GM18861 (cell line): Measurements from ENCODE around the gene CR1.
"Not testable (repeated sequence)": the region's sequence is repeated elsewhere in the genome, so short reads cannot be mapped to it uniquely, and the experiment has no call there.

ENCODE experiments used
- ATAC-seq: cut with Tn5 transposase; IDR thresholded peaks from one replicate; pipeline ENCODE4 v1.9.1; 2021; ENCODE audit not compliant: unreplicated experiment

The CR1 gene

GRCh38 chr1:207495801-207496792 is at the start of gene CR1:
Gene CR1, plus strand, starts transcription at chr1:207496157. Its CDS starts 111 bp downstream, at chr1:207496268.
- ATAC-seq, result peak; percentile 34

- ATAC-seq, result no peak
Measured at GRCh38 chr1:207453710-207454045, 42.3 kb upstream of the CR1 start.

DNA sequence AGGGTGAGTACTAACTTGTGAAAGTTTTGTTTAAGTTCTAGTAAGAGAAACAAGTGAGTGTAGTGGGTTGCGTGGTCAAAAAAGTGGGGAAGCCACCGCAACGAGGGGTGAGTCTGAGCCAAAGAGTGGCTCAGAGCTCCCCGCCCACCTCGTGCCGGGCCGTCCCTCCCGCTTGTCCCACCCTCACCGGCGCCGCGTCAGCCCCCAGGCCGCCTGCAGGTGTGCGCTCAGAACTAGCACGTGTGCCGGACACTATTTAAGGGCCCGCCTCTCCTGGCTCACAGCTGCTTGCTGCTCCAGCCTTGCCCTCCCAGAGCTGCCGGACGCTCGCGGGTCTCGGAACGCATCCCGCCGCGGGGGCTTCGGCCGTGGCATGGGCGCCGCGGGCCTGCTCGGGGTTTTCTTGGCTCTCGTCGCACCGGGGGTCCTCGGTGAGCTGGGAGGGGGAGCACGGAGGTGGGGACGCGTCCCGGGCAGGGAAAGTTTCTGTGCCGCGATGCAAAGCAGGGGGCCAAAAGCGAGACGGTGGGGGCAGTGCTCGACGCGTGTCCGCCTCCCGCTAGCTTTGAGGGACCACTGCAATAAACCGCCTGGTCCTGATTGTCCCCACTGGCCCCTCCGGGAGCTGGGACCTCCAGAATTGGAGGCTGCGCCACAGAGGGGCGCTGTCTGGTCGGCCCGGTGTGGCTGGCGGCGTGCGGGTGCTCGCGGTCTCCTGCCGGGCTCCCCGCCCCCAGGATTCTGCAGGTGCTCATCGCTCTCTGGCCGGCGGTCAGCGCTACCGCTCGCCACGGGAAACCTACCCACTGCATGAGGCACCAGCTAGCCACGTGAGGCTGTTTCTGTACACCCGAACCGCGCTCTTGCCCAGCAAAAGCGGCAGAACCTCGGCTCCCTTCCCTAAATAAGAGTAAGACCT is 41.7 kb upstream of the CR1 start, which contains the start of gene CR2:
Gene CR2, plus strand, starts transcription at position 283 of the 919 bp plus-strand sequence. Its CDS starts 91 bp downstream, at position 374.
- peak; percentile 54 for ATAC-seq

DNA sequence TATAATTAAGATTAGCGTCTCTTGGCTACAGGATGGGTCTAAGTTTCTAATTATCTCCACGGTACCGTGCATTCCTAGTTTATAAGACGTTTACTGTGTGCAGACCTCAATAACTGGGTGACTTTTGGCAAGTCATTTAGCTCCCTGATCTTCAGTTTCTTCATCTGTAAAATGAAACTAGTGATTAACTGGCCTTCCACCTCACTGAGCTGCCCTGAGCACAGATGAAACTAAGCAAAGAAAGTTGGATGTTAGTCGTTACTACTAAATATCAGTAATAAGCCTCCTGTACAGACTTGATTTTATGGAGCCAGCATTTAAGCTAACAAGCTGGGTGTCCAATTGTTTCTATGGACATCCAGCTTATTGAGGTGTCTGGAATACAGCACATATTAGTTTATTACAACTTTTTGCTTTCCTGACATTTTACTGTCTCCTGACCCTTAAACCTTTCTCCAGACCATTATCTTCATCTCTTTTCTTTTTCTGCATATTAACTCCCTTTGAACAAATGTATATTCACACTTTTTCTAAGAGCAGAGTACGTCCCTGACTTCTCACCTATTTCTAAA is 40.7 kb upstream of the CR1 start:
- no peak for ATAC-seq

GRCh38 chr1:207458414-207458813 is 37.5 kb upstream of the CR1 start:
- no peak for ATAC-seq

DNA sequence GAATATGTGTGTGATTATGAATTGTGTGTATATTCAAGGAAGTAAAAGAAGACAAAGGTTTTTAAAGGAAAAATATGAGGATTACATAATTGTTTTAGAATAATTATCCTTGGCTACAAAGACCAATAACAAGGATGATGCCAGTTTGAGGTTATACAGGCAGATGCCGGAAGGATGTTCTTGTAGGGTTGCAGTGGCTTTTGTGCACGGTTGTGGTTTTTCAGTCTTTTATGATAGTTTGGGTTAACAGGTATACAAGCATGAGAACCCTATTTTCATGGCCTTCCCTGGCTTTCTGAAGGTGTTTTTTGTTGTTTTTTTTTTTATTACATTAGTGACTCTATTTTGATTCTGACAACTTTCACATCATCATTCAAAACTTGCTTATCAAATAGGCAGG is 36.9 kb upstream of the CR1 start:
- no peak for ATAC-seq

- ATAC-seq, result no peak
Measured at GRCh38 chr1:207461649-207462048, 34.3 kb upstream of the CR1 start.

DNA sequence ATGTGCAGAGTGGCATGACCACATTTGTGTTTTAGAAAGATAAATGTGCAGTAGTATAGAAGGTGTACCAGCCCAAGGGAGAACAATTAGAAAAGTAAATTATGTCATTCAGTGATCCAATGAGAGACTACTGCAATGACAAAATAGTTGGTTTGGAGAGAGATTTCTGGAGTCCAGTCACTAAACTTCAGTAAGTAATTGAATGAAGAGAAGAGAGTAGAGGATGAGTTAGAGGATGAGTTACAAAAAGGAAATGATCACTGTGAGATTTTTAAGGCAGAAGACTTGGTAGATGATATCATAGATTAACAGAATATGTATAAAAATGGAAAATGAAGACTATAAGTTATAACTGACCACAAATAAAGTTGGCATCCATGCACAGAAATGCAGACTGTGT is 33.4 kb upstream of the CR1 start:
- ATAC-seq, result no peak

DNA sequence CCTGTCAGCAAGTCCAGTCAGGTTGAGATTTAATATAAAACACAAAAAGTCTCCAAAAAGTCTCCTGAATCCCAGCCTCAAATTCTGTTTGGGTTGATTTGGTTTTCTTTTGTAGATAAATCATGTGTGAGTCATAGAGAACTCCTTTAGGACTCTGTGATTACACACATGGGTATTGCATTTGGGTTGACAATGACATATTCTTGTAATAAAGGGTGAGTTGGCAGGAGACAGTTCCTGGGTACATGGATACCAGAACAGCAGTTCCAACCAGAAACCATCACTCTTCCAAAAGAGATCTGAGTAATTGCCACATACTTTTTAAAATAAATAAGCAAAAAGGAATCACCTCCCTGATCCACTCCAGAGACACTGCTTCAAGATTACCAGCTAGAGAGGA is 32.9 kb upstream of the CR1 start:
- no peak for ATAC-seq

DNA sequence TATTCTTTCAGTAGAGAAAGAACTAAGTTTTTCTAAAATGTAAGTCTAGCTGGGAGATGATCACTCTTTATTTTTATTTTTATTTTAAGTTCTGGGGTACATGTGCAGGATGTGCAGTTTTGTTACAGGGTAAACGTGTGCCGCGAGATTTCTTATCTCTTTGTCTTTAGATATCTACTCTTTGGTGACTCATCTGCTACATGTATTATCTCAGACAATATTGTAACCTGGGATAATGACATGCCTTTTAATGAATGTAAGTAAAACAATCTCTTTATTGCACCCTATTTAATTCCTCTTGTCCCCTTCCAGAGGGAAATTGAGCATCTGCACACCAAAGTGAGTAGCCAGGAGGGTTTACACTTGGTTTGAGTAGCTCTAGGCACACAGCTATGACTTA is 32.4 kb upstream of the CR1 start:
- no peak for ATAC-seq

GRCh38 chr1:207470927-207471326 is 25.0 kb upstream of the CR1 start:
- no peak for ATAC-seq

DNA sequence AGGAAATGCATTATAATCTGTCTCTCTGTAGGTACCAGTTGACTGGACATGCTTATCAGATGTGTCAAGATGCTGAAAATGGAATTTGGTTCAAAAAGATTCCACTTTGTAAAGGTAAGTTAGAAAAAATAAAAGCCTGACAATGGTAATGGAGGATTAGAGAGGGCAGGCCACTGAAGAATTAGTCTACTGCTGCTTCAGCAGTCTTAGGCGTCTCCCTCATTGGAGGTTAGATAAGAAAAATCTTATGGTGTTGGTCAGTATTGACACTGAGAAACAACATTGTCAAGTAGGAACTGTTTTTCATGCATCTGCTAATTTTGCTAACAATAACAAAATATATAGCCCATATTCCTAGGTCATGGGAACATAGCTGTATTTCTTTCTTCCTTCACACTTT is 21.7 kb upstream of the CR1 start:
- ATAC-seq, result no peak

DNA sequence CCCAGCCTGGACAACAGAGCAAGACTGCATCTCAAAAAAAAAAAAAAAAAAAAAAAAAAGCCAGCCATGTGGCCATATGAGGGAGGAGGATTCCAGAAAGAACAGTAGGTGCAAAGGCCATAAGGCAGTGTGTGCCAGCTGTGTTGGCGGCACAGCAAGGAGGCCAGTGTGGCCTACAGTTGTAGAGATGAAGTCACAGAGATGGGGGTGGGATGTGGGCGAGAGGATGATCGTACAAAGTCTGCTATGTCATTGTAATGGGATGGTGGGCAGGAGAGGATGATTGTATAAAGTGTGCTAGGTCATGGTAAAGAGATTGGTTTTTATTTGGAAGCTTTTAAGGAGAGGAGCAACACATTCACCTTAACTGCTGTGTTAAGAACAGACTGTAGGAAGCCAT is 9.8 kb upstream of the CR1 start:
- no peak for ATAC-seq

- ATAC-seq, result no peak
Measured at GRCh38 chr1:207487636-207488035, 8.3 kb upstream of the CR1 start.

DNA sequence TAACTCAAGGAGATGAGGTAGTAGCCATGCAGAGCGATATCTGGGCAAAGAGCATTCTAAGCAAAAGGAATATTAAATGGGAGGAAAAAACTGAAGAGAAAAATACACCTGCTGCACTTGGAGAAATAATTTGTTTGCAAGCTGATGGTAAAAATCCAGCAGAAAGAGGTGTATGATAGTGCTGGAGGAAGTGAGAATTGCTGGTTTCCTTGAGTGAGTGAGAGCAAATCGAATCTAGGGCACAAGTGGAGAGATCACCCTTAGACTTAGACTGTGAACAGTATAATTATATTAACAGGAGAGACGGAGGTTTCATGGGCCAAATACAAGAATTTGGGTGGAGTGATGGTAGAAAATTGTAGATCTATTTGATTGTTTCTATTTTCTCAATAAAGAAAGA is 2.7 kb upstream of the CR1 start:
- ATAC-seq, result no peak

GRCh38 chr1:207494171-207494570 is 1.8 kb upstream of the CR1 start:
- no peak for ATAC-seq

DNA sequence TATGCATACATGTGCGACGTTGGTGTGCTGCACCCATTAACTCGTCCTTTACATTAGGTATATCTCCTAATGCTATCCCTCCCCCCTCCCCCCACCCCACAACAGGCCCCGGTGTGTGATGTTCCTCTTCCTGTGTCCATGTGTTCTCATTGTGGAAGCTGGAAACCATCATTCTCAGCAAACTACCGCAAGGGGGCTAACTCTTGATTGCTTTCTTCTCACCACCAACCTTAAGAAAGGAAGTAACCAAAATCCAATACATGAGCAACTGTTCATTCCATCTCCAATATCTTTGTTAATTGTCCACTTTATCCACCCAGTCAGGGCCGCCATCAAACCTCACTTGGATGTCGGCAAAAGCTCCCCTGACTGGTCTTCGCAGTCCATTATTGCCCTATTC is 676 bp upstream of the CR1 start:
- not testable (repeated sequence) for ATAC-seq

DNA sequence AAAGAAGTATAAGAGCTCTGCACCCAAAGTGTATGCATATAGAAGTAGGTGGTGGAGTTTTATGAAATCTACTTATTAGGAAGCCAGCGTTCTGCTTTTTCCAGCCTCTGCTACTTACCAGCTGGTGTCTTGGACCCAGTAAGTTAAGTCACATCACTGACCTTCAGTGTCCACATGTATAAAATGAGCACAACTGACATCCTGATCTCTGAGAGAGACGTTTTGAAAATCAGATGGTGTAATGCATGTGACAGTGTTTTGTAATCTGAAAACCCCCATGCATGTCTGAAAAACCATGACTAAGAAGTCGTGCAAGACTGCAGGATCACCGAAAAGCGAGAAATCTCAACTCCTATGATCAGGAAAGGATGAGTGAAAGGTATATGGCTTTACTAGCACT is 2.0 kb downstream of the CR1 start:
- no peak for ATAC-seq

- no peak for ATAC-seq
Measured at GRCh38 chr1:207499573-207499972, 3.6 kb downstream of the CR1 start.

DNA sequence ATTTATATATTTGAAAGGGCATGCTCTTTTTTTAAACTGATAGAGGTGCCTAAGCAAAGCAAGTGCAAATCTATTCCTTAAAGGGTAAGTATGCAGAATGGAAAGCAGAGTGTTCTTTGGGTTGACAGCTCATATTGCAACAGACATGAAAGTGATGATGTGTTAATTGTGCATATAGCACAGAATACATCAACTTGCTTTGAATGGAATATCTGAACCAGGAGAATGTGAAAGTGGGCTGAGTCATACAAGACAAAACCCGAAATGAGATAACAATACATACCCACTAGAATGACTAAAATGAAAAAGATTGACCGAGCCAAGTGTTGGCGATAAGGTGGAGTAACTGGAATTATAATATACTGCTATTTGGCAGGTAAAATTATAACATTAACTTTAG is 4.3 kb downstream of the CR1 start:
- ATAC-seq, result no peak

GRCh38 chr1:207501071-207501470 is 5.1 kb downstream of the CR1 start:
- no peak for ATAC-seq
